ENCODE data around the gene GPN2.

GPN2 gene

DNA sequence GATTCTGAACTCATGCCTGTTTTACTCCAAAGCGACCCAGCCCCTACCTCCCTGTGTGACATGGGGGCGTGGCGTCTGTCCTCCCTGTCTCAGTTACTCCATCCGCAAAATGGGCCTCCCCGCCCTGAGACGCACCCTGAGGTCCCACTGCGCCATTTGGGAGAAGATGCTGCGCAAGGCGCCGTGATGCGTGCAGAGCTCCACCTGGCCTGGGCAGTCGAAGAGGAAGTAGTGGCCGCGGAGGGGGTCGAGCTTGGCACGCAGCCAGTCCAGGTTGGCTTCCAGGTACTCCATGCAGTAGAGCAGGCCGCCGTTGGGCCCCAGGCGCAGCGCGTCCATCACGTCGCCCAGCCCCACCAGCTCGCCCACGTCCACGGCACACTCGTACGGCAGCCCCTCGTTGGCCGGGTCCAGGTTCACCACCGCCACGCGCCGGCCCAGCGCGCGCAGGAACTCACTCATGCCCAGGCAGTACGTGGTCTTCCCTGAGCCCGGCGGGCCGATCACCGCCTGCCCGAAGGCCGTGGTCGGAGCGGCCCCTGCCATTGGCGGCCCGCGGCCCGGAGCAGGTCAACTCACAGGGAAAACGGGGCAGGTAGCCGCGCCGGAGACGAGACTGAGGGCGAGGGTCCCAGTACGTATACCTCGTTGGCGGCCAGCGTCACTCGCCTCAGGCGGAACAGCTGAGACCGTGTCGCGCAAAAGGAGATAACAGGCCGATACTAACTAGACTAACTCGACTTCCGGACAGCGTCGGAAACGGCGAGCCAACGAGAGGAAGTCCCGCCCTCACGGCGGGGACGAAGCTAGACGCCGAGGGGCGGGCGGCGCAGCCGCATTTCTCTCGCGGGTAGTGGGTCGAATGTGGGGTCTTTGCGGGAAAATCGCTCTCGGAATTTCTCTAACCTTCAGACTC lies at the start of gene GPN2:
Gene GPN2 (minus strand): TSS at position 733 of the 916 bp plus-strand sequence. CDS start 187 bp downstream, at position 546.
- DNase-seq: peak; percentile 90

DNA sequence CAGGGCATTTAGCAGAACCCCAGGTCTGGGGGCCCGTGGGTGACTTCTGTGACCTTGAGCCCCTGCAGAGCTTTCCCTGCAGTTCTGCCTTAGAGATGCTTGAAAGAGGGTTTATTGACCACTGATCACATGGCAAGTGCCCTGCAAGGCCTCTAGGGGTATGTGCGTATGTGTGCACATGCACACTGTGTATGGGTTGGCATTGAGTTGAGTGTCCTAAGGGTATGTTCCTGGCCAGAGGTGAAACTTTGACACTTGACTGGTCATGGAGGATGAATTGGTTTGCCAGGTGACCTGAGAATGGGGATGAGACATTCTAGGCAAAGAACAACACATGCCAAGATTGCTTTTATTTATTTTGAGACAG lies 48.6 kb upstream of the GPN2 start:
- no peak for DNase-seq

DNA sequence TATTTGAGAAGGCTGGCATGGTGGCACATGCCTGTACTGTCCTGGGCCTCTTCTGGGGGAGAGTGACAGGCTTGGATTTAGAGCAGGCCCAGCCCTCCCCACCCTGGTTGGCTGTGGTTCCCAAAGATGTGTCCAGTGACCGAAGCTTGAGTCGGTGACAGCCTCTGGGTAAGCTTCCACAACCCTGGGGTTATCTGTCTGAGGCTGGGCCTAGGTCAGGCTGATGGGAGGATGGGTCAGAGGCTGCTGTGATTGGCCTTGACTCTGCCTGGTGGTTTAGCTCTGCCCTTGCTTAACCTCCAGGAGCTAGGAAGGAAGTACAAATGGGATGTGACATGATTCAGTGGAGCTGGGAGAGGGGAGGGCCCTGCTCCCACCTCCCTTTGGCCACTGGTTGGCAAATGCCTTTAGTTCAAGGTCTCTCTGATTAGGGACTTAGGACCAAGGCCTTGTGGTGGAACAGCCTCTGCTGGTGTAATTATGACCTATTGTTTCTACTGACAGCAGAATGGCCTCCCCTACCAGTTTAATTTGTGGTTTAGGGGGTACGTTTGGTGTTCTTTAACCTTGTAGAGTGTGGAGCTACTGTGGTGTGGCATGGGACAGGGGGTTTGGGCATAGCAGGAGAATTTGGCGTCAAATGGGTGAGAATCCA lies 48.0 kb upstream of the GPN2 start:
- no peak for DNase-seq

DNA sequence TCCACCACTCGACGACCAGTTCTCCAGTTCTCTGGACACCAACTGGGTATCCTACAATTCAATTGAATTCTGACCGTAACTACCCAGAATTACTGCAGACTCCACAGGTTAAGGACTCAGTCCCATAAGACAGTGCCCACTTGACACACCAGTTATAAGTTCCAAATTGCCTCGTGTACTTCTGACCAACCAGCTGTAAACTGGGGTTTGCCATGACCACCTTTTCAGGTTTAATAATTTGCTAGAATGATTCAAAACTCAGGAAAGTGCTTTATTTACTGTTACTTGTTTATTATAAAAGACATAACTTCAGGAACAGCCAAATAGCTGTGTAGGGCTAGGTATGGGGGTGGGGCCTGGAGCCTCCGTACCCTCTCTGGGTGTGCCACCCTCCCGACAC lies 46.7 kb upstream of the GPN2 start:
- no peak for DNase-seq

DNA sequence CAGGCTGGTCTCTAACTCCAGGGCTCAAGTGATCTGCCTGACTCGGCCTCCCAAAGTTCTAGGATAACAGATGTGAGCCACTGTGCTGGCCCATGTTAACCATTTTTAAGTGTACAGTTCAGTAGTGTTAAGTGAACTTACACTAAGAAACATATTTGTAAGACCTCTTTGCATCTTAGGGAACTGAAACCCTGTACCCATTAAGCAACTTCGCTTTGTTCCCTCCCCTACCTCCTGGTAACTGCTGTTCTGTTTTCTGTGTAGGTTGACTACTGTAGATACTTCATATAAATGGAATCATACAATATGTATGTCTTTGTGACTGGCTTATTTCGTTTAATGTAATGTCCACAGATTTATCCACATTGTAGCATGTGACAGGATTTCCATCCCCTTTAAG lies 42.4 kb upstream of the GPN2 start:
- no peak for DNase-seq

DNA sequence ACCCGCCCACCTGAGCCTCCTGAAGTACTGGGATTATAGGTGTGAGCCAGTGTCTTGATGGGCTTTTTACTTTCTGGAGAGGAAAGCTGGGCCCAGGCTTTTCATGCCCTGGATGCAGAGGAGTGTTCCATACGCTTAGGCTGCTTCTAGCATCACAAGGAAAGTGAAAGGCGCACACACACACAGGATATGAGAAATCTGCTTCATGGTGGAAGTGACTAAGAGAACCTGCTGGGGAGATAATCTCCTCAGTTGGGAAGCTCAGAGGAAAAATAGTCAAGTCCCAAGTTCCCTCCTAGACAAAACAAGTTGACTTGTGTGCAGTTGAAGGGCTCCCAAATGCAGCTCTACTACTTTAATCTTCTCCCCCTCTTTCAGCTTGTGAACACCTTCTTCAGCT lies 33.6 kb upstream of the GPN2 start:
- DNase-seq: no peak

DNA sequence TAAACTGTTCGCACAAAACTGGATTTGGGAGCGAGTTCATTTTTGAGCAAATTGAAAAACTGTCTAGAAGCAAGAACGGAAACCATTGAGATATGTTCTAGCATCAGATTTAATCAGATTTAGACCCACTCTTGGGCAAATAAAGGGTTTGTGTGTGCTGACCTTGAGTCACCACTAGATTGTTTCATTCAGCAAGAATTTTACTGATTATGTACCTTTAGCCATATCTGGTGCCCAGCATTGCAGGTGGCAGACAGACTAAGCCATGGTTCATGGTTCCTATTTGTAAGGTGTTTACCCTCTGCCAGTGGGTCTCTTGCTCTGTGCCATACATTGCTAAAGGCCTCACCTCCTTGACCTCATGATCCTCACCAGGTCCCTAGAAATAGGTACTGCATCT lies 32.8 kb upstream of the GPN2 start:
- no peak for DNase-seq

DNA sequence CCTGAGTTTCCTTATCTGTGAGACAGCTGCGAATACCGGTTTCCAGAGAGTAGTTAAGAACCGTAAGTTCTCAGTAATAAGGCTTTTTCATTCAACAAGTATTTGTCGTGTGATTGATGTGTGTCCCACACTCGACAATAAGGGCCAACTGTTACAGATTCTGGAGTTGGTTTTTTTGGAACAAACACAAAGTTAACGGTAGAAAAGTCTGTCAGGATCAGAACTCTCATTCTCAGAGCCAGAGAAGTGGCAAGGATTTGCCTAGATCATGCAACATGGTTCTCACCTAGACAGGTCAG lies 32.3 kb upstream of the GPN2 start:
- no peak for DNase-seq

DNA sequence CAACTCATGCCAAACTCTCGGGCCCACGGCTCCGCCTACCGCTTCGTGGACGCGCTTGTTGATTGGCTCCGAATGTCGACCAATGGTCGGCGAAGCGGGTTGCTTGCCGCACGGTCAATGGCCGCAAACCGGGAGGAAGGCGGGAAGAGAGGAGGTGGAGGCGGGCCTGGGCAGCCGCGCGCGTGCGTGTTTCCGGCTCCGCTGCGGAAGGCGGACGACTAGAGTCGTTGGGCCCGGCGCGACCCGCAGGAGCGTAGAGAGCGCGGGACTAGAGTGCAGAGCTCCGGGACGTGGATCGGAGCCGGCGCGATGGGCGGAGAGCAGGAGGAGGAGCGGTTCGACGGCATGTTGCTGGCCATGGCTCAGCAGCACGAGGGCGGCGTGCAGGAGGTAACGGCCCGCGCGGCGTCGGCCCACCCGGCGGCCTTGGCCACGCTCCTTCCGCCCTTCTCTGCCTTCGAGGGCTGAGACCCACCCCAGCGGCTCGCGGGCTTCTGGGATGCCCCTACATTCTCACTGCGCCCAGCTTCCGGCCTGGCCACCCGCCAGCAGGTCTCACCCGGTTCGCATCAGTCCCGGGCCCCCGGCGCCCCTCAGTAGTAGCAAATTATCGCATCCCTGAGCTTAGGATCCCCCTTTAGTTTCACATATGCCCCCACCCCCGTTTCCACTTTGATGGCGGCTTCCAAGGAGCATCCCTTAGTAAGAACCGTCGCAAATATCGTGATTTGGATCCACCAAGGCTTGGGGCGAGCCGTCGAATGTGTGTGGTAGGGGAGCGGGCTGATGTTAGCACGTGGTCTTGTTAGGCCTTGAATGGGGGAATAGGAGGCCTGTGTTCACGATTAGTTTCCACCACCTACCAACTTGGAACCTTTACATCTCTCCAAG lies 31.7 kb upstream of the GPN2 start, which contains the start of gene NUDC:
Gene NUDC (plus strand): TSS at position 204 of the 891 bp plus-strand sequence. CDS start 106 bp downstream, at position 310.
- DNase-seq: peak; percentile 98

DNA sequence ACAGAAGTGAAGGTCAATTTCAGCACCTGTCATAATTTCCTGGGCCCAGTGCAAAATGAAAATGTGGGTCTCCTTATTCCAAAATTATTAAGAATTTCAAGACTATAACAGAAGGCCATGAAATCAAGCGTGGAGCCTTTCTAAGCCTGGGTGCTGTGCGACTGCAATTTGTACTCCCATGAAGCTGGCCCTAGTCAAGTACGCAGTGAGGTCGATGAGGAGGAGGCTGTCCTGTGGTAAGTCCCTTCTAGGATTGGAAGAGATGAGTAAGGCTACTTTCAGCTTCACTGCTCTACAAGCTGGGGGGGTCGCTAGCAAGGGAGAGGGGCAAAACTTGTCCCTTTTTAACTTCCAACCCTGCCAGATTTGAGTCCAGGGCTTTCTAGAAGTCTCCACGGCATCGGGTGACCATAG lies 31.1 kb upstream of the GPN2 start:
- no peak for DNase-seq

DNA sequence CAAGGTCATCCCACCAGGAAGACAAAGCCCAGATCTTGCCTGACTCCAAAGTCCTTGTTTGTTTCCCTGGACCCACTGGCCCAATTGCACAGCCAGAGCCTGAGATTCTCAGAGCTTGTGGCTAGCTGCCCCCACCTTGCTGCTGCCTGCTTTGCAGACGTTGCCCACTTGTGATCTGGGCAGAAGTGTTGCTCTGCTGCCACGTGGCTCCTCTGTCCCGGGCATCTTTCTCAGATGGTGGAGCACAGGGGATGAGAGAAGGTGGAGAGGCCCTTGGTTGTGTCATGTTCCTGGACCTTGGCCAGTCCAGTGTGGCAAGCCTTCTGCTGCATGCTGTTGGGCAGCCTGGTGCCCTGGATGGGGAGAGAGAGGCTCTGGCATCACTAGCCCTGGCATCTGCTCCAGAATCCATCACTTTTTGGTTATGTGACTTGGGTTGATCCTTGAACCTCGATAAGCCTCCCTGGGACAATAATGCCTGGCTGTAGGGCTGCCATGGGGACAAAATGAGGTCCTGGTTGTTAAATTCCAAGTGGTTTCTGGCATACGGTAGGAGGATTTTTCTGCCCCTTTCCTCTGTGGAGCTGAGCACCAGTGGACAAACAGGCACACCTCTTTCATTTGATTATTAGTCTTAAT lies 25.2 kb upstream of the GPN2 start:
- DNase-seq: no peak

DNA sequence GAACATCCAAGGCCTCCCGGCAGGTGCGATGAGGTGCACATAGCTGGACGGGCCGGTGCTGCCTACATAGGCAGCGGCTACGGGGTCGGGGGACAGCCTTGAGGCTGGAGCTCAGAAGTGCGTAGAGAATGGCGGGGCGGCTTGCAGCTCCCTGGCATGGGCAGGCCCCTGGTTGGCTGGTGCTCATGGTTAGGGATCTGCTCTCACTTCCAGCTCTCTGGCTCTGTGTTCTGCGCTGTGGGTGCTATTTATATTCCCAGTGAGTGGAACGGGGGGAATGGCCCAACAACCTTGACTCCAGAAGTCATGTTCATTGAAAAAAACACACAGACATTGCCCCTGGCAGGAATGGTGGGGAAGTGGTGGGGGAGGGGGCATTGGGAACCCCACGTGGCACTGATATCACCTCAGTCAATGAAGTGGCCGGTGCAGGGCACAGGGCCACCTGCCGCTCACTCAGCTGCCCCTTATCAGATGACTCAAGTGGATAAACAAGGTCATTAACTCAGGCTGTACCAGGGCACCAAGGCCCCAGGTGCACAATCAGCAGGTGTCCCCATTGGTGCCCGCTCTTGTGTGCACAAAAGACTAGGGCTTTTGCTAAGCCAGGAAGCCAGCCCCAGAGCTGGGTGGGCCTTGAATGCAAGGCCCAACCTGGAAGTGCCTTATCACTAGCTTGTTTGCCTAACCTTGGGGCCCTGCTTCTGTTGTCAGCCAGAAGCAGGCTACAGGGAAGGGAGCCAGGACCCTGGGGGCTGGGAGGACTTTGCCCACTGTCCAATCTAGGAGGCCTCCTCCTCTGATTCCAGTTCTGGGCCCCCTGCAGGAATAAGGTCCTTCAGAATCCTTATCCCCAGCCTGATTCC lies 23.9 kb upstream of the GPN2 start, which contains the start of gene NR0B2:
Gene NR0B2 (minus strand): TSS at position 222 of the 866 bp plus-strand sequence. CDS start 35 bp downstream, at position 187.
- DNase-seq: no peak

DNA sequence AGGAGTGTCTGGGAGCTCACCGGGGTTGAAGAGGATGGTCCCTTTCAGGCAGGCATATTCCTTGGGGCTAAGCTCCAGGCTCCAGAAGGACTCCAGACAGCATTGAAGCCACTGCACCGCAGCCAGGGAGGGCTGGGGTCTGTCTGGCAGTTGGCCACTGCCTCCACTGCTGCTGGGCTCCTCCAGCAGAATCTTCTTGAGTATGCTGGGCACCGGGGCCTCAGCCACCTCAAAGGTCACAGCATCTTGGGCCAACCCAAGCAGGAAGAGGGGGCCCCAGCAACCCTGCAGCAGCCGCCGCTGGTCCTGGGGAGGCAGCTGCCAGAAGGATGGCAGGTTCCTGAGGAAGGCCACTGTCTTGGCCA lies 23.3 kb upstream of the GPN2 start:
- DNase-seq: no peak

DNA sequence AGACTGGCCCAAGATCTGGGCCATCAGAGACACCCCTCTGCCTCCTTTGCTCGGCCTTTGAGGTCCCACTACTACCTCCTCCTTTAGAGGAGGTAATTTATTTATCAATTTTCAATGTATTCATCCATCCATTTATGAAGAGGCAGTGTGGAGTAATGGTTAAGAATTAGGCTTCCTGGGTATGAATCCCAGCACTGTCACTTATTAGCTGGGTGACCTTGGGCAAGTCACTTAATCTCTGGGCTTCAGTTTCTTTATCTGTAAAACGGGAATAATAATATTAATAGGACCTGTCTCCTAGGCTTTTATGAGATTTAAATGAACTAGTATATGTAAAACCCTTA lies 22.0 kb upstream of the GPN2 start:
- no peak for DNase-seq

DNA sequence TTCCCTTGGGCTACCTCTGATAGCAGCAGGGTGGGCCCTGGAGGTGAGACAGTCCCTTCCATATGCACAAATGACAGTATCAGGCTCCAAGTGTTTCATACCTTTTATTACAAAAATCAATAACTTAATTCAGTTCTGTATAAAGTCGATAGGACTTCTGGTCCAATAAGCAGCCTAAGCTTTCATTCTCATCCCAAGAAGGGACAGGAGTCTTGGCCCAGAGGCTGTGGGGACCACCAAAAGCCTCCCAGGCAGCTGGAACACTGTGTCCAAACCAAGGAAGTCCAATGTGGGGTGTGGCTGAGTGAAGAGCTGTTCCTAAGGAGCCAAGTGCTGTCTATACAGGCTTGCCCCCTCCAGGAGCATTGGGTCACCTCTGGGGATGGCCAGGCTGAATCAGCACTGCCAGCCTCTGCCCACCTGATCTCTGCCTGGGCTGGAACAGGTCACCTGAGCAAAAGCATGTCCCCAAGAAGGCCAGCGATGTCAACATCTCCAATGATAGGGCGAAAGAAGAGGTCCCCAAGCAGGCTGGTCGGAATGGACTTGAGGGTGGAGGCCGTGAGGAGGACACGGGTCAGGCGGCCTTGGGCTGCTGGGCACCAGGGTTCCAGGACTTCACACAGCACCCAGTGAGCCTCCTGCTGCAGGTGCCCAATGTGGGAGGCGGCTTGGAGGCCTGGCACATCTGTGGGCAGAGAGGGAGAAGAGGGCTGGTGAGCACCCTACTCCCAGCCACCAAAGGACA lies 21.5 kb upstream of the GPN2 start:
- DNase-seq: no peak

DNA sequence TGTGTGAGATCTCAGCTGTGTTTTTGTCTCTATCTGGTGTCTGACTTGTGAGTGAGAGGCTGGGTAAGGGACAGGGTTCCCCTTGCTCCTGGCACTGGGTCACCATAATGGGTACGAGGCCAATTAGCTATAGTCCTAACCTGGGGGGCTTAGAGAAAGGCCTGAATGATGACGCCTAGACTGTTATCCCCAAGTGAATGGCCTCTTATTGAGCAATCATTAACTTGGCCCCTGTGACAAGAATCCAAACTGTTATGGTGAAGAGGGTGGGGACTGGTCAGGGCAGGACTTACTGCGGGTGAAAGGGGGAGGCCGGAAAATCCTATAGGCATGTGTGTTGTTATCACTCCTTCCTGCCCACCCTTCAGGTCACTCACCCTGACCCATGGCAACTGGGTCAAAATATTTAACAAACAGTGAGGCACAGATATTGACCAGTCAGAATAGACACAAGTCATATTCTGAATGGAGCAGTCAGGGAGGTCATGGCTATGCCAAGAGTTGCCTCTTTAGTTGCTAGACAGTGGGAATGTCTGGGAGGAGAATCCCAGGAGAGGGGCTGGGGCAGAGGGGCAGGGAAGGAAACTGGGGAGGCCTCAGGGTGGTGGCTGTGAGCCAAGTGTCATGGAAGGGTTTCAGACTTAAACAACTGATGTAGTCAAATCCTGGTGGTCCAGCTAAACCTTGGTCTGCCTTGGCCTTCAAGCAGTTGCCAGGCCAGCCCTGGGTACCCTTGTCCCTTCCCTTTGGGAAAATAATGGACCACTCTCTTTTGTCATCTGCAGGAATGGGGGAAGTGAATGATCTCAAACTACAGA lies 20.5 kb upstream of the GPN2 start:
- no peak for DNase-seq

DNA sequence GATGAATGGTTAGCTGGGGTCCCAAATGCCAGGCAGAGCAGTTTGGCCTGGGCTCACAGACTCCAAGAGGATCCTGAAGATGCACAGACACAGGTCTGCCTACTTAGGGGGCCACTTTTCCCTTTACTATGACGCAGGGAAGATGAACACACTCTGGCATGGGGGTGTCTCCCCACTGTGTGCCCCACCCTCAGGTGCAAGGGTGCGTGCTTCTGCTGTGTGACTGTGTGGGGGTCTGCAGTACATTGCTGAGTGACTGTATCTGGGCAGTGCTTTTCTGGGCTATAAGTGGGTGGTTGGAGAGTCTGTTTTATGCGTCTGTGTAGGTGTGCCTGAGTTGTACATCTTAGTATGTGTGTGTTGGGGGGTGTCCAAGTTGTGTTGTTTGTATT lies 19.9 kb upstream of the GPN2 start:
- DNase-seq: no peak

DNA sequence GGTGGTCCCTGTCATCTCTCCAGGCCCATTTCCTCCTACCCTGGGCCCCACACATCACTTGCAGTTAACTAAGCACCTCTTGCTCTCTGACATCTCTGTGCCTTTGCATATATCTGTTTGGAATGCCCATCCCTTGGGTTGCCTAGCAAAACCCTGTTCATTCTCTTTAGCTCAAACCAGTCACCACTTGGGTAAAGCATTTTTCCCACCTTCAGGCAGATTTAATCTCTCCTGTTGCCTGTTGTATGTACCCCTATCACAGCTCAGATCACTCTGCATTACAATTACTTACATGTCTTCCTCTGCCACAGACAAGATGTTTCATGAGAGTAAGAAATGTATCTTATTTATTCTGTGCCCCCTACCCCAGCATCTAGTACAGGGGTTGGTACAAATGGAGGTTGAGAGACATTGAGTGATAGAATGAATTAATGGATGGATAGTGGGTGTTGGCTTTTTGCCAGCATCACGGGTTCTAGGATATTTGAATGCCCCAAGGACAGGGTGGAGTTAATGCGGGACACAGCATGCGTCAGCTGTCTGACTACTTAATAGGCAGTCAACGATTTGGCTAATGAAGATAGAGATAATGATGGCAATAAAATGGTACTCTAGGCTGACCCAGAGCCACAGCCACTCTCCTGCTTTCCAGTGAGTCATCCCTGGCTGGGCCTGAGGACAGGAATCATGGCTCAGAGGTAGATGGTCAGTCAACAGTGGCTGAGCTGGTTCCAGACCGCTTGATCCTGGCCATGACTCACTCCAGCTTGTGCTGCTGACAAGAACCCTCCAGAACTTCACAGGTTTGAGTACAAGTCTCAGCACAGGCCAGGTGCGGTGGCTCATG lies 17.2 kb upstream of the GPN2 start:
- DNase-seq: no peak

DNA sequence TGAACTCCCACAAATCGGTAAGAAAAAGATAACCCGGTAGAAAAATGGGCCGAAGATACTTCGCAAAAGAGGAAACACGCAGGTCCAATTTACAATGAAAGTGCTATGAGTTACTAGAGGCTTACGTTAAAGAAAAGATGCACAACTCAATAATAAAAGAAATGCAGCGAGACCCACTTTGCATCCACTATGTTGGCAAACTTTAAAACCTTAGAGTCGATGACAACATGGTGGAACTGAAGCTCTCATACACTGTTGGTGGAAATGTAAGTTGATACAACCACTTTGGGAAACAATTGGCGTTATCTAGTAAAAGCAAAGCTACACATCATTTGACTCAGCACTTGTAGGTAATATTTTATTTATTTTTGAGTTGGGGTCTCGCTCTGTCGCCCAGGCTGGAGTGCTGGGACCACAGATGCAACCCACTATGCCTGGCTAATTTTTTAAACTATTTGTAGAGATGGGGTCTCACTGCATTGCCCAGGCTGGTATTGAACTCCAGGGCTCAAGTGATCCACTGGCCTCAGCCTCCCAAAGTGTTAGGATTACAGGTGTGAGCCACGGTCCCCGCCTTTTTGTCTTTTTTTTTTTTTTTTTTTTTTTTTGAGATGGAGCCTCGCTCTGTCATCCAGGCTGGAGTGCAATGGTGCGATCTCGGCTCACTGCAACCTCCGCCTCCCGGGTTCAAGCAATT lies 10.9 kb upstream of the GPN2 start:
- DNase-seq: no peak
